Right ventricle myocardium inferior (tissue), 1 donor: ENCODE results near the gene TCERG1L. TPM values are rescaled to one million over a fixed set of nuclear protein-coding genes. Genes with fewer than 3 reads are reported as not detected.
"Not testable (repeated sequence)": the region's sequence is repeated elsewhere in the genome, so short reads cannot be mapped to it uniquely, and the experiment has no call there.

Source experiments
- ATAC-seq: fragments of 200-7000 bp; cut with Tn5 transposase; one replicate; pipeline ENCODE4 v1.9.1; 2020; ENCODE audit warnings: mild to moderate bottlenecking, moderate library complexity
- DNase-seq: peaks from one replicate; pipeline ENCODE4 v3.0.0; 2021; ENCODE audit errors: missing footprints
- intact Hi-C: fragments of 100-400 bp; cut with DNase I; formaldehyde crosslinking; loops from one replicate; pipeline ENCODE4 v1.11.0; 2022
- total RNA-seq: library from RNA; stranded (reverse); fragmentation: NEBNext Ultra II Directional; extraction: Animal tissue kit (Norgen Biotek cat#: 25700); gene quantifications from one replicate; pipeline ENCODE4 v1.2.1, GENCODE V29; 2021
- donor health status: DM: no; HTN: yes; CAD: no; lungs with severe emphysema.

The TCERG1L gene
- total RNA-seq, 1 donor from 2014 or later, result not detected

GRCh38 chr10:131162211-131162610 lies 149.3 kb downstream of the TCERG1L start:
- intact Hi-C loops, result no loop called here
- ATAC-seq (no peak), DNase-seq (no peak)

GRCh38 chr10:131161087-131161486 lies 150.4 kb downstream of the TCERG1L start:
- DNase-seq (no peak), ATAC-seq (no peak)
- intact Hi-C loops, result no loop called here

- intact Hi-C loops, result no loop called here
Measured at GRCh38 chr10:131160219-131160875, 151.2 kb downstream of the TCERG1L start.

GRCh38 chr10:131159771-131160170 lies 151.8 kb downstream of the TCERG1L start:
- intact Hi-C loops, result no loop called here
- DNase-seq (no peak), ATAC-seq (no peak)

More at GRCh38 chr10:131160219-131160875, 151.2 kb downstream of the TCERG1L start:
- no peak for ATAC-seq
- no peak for DNase-seq

DNA sequence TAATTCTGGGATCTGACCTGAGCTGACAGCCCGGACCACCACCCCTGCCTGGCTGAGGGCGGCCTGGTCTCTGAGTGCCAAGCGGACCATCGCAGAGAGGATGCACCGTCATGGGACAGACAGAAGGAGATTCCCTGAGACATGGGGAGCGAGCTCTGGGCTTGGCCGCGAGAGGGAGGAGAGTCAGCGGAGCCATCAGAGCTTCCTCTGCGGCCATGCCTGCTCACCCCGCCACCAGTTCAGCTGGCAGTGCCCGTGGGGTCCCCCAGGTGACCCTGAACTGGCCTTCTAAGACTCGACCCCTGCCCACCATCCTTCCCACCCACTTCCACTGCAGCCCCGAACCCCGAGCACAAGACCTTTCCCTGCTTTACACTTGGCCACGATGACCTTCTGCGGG lies 152.8 kb downstream of the TCERG1L start:
- ATAC-seq (no peak), DNase-seq (no peak)
- intact Hi-C loops, result no loop called here

GRCh38 chr10:131157899-131158298 lies 153.6 kb downstream of the TCERG1L start:
- ATAC-seq (no peak), DNase-seq (no peak)
- intact Hi-C loops, result no loop called here

DNA sequence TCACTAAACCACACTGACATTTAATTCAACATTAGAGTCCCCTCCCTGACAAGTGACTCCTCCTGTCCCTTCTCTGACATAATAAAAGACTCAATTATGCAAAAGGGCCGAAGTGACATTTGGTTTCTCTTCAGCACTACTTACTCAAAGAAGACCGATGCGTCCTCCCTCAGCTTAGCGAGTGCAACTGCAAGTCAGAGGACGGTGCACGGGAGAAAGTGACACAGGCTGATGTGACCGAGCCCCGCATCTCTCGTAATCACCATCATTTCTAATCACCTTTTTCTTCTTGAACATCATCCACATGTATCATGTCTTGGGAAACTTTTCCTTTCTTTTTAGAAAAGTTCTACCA lies 155.7 kb downstream of the TCERG1L start:
- DNase-seq, result no peak

GRCh38 chr10:131155218-131155875 lies 156.2 kb downstream of the TCERG1L start:
- DNase-seq, result no peak

More for the DNA sequence above, 155.7 kb downstream of the TCERG1L start:
- intact Hi-C loops, result no loop called here
- no peak for ATAC-seq

GRCh38 chr10:131154306-131155025 lies 157.1 kb downstream of the TCERG1L start:
- no peak for DNase-seq
- intact Hi-C loops, result no loop called here
- ATAC-seq, result no peak

More at GRCh38 chr10:131155218-131155875, 156.2 kb downstream of the TCERG1L start:
- no peak for ATAC-seq
- intact Hi-C loops, result no loop called here

DNA sequence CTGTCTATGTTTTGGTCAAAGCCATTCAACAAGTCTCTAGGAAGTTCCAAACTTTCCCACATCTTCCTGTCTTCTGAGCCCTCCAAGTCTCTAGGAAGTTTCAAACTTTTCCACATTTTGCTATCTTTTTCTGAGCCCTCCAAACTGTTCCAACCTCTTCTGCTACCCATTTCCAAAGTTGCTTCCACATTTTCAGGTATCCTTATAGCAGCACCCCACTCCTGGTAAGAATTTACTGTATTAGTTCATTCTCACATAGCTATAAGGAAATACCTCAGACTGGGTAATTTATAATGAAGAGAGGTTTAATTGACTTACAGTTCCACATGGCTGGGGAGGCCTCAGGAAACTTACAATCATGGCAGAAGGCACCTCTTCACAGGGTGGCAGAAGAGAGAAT lies 159.1 kb downstream of the TCERG1L start:
- intact Hi-C loops, DNase-seq, ATAC-seq: not testable (repeated sequence)

GRCh38 chr10:131150126-131150525 lies 161.4 kb downstream of the TCERG1L start:
- intact Hi-C loops, result no loop called here

DNA sequence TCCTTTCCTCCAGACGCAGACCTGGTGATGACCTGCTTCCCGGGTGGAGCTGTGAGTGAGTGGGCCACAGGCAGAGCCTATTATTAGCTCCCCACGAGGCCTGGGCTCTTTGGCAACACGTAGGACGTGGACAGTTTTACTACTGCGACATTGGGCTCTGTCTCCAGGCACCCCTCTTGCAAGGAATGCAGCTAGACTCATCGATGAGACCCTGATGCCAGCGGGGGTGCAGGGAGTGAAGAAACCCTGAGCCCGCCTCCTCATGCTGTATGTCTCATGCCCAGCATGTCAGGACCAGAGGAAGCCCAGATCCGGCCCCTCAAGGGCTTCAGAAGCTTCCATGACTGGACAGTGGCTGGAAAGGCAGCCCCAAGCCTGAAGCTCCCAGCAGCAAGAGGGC lies 161.9 kb downstream of the TCERG1L start:
- intact Hi-C loops, result no loop called here
- DNase-seq, result no peak
- ATAC-seq, result no peak

More at GRCh38 chr10:131150126-131150525, 161.4 kb downstream of the TCERG1L start:
- DNase-seq, result no peak
- no peak for ATAC-seq

- DNase-seq (no peak), ATAC-seq (no peak)
- intact Hi-C loops, result no loop called here
Measured at GRCh38 chr10:131149111-131149510, 162.4 kb downstream of the TCERG1L start.

GRCh38 chr10:131148270-131148669 lies 163.3 kb downstream of the TCERG1L start:
- DNase-seq, result no peak
- intact Hi-C loops, result no loop called here
- no peak for ATAC-seq

DNA sequence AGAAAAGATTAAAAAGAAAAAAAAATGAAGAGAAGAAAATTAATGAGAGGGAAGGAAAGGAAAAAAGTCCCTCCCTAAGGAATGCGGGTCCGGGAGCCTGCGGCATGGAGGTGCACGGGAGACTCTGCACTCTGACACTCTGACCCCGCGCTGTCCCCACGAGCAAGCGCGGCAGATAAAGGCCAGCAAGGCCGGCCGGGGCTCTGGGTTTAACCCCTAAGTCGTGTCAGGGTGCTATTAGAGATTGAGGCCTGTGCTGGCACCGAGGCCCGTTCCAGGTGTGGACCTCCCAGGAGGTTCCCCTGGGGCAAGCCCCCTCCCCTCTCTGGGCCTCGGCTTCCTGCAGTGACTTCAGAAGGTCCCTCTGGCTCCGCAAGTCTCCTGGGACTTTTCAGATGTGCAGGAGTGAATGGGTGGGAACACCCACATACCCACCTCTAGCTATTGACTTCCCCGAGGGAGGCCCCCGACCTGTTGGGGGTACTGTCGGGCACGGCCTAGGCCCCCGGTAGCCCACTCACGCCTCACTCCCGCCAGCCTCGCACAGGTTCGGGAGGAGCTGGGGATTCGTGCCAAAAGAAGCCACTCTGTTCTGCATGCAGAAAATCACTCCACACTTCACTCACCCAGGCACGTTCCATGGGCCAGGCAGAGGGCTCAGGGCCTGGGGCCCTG lies 164.1 kb downstream of the TCERG1L start:
- DNase-seq, result no peak
- intact Hi-C loops, result no loop called here
- no peak for ATAC-seq

- intact Hi-C loops, result no loop called here
- ATAC-seq, result no peak
- no peak for DNase-seq
Measured at GRCh38 chr10:131146790-131147189, 164.7 kb downstream of the TCERG1L start.

DNA sequence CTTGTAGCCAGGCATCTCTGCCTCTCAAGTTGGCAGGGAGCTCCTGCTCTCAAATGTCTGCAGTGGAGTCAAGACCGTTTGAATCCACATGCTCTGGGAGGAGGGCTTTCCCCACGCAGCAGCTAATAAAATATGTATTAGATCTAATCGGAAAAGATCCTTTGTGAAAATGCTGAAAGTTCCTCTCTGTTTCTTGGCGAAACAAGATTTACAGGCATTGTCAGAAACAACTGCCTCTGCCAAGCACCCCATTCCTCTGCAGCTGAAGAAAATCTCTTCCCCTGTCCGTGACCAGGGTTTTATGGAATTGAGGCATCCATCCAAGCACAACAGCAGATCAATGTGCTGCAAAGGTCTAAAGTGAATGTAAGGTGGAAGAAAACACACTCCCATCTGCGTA lies 165.8 kb downstream of the TCERG1L start:
- ATAC-seq (no peak), DNase-seq (no peak)
- intact Hi-C loops, result no loop called here

DNA sequence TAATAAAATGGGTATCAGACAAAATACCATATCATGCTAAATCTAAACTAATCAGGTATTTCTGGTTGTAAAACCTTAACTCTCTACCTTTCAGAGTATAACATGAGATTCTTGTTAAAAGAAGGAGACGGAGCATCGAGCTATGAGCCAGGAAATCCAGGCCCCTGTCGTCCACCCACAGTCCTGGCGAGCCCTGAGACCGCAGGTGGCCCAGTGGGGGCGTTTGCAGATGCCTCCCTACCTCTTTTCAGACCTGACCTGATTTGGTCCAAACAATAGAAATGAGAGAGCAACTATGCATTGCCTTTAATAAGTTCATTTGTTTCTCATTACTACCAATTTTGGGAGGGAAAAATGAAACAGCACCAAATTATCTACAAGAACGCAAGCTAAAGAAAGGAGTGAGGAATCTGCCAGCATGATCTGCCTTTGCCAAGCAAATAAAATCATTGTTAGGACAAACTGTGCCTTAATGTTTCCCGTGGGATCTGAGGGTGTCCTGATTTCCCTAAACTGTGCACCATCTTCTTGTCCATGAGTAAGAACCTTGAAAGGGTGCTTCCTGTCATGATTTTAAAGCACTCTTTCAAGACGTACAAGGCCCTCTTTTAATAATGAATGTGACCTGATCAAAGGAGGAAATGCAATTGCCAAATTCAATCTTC lies 166.7 kb downstream of the TCERG1L start:
- ATAC-seq (no peak), DNase-seq (no peak)
- intact Hi-C loops, result no loop called here

- intact Hi-C loops, result no loop called here
- DNase-seq, result no peak
- no peak for ATAC-seq
Measured at GRCh38 chr10:131144196-131144595, 167.3 kb downstream of the TCERG1L start.
